SK-N-DZ (cell line): Measurements from ENCODE around the gene GGT5.
"Not testable (repeated sequence)": the region's sequence is repeated elsewhere in the genome, so short reads cannot be mapped to it uniquely, and the experiment has no call there.

Experiments
- DNase-seq: peaks from one replicate; pipeline ENCODE4 v3.0.0-alpha.2; 2015; ENCODE audit warnings: low spot score

The GGT5 gene

DNA sequence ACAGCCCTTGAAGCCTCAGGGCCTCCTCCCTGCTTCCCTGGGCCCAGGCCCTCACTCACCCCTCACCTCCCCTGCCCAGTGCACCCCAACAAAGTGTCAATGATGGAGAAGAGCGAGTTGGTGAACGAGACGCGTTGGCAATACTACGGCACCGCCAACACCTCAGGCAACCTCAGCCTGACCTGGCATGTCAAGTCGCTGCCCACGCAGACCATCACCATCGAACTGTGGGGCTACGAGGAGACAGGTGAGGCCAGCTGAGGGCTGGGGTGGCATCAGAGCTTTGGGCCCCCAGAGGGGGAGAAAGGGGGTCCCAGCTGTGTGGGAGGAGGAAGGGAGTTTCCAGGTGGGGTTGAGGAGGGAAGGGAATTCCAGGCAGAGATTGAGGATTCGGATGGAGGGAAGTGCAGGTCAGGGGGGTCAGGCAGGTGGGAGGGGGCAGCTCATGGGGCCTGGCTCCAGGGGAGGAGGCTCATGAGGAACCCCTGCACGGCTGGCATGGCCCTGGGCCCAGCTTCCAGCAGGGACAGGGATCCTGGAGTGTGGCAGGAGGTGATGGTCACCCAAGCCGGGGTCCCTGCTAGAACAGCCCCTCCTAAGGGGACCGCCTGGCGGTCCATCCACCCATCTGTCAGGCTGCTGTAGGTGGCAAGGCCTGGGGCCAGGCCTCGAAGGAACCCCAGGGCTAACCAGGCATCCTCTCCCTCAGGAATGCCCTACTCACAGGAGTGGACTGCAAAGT is 60.7 kb downstream of the GGT5 start:
- DNase-seq: no peak

DNA sequence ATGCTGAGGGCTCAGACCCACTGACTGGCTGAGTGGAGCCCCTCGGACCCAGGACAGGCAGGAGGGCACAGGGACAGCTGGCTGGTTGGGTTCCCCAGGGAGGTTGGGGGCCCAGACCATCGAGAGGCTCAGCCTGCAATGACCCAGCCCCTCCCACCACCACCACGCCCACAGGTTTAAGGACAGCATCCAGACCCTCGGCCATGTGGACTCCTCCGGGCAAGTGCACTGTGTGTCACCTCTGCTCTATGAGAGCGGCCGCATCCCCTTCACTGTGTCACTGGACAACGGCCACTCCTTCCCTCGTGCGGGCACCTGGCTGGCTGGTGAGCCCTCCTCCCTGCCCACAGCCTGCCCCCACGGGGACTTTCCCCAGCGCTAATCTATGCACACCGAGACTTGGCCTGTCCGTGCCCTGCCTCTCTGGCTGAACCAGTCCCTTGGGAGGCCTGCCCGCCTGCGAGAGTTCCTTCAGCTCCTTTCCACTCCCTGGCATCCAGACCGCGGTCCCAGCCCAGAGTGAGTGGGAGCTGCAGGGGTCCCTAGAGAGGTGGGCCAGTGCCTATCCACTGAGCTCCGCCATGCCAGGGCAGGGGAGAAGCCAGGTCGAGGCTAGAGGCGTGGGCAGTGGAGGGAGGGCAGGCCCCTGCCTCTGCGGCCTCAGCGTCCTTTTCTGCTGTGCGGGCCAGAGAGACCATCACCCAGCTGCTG is 61.4 kb downstream of the GGT5 start:
- no peak for DNase-seq

DNA sequence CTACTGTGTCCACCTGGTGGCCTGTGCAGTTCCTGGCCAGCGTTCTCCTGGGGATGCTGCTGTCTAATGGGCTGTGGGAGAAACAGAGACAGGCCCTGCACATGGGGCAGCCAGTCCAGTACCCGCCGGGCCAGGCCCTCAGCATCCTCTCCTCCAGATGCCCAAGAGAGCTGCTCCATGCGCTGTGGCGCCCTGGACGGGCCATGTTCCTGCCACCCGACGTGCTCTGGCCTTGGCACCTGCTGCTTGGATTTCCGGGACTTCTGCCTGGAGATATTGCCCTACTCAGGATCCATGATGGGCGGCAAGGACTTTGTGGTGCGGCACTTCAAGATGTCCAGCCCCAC is 62.0 kb downstream of the GGT5 start:
- DNase-seq: not testable (repeated sequence)

DNA sequence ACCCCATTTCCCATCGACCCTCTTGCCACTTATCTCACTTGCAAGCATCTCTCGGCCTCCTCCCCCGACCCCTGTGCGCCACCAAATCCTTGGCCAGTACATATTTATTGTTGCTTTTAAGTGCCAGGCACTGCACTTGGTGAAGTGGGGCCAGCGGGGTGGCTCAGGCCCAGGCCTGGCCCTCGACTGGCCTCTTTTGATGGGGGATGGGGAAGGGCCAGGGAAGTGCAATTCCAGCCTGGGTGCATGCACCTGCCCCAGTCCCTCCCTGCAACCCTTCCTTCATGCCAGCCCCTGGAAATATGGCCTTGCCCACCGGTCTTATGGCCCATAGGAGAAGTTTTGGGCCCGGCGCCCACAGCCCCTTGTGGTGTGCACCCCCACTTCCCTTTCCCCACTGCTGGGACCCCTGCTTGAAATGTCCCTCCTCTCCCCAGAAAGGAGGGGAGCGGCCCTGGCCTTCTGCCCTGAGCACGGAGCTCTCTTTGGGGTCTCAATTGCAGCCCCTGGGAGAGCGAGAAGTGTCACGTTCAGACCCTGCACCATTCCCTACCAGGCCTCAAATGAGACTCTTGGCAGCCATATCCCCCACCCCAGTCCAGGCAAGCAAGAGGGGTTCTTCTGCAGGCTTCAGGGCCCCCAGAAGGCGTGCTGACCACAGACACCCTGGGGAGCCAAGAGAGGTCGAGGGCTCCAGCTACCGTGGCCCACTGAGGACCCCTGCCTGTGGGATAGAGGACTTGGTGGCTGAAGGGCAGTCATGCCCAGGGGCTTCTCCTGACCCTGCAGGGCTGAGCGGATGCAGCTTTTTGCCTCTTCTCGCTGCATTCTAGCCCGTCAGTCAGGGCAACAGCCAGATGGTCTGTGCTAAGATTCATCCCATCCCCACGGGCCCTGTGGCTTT is 62.6 kb downstream of the GGT5 start:
- peak; percentile 45 for DNase-seq

DNA sequence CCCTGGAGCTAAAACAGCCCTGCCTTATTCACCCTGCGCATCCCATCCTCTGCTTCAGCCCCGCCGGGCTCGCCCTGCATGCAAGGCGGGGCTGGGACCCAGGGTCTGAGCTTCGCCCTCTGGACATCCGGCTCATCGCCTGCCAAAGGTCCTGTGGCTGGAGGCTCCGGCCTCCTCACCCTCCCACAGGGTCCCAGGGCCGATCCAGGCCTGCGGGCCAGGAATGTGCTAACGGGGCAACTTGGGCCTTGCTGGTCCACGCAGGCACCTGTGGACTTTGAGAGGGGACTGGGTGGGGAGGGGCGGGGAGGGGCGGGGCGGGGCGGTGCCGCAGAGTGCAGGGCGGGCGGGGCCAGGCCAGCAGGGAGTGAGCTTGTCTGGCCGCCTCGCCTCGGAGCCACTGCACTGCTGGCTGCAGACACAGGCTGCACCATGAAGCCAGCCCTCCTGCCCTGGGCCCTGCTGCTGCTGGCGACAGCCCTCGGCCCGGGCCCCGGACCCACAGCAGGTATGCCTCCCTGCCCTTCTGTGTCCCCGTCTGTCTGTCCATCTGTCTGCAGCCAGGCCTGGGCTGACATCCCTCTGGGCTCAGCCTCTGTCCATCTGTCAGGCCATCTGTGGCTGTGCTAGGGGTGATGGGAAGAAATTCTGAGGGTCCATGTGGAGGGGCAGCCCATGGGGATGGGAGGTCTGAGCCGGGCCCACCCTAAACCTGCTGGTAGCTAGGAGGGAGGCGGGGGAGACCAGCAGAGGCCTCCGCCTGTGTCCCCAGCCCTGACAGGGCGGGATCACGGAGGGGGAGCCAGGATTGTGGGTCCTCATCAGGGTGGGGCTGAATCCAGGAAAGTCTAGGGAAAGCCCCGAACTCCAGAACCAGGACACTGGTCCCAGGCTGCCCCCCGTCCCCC is 63.5 kb downstream of the GGT5 start, which contains the start of gene SUSD2:
TSS of gene SUSD2 (plus strand) at position 400 of the 908 bp plus-strand sequence. CDS start at position 433, 33 bp downstream.
- DNase-seq: peak; percentile 42

DNA sequence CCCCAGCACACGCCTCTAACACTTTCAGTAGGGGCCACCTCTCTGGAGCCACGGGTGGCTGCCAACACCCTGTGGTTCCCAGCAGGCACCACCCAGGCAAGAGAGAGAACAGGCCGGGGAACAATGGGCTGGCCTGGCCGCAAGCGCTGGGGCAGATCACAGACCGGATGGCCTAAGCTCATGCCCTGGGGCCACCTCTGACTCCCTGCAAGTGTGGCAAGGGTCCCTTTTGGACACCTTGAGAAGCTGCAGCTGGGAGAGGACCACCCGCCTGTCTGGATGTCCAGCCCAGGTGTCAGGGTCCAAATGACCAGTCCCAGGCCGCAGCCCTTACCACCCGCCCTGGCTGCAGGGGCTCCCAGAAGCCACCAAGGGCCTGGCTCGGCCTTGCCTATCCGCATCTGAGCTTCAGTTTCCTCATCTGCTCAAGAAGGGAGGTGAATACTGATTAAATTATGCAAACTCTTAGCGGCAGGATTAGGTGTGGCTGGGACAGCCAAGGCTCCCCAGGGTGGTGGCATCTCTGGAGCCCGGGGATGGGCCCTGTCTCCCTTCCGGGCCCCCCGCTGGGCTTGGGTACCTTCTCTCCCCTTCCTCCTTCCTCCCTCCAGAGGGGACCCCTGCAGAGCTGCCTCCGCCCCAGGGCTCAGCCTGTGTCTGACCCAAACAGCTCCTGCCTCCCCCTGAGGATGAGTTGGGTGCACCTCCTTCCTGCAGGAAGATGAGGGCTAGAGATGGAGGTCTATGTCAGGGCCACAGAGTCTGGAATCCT is 64.4 kb downstream of the GGT5 start:
- no peak for DNase-seq

DNA sequence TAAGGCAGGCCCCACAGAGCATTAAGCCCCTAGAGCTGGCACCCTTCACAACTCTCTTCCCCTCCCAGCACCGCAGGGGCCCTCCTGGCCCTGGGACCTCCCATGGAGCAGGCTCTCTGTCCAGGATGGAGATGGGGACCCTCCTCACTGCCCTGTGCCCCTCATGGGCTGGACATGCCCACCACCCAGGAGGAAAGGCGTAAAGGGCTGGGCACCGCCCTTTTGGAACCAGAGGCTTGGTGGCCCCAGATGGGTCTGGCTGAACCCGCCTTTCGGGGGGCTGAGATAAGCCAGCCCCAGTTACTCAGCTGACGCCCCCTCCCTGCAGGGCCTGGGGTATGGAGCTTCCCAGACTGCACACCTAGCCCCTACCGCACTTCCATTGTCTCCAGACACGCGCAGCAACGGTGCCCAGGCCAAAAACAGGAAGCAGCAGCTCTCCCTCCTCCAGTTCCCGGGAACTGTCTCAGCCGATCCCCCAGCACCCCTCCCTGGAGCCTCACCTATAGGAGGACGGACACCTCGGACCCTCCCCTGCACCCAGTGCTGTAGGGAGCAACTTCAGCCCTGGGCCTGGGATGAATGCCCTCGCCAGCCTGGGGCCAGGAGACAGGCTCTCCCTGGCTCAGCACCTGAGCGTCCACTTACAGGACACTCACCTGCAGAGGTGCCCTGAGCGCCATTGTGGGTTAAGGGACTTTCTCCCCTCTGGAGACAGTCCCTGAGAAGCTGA is 65.2 kb downstream of the GGT5 start:
- no peak for DNase-seq

DNA sequence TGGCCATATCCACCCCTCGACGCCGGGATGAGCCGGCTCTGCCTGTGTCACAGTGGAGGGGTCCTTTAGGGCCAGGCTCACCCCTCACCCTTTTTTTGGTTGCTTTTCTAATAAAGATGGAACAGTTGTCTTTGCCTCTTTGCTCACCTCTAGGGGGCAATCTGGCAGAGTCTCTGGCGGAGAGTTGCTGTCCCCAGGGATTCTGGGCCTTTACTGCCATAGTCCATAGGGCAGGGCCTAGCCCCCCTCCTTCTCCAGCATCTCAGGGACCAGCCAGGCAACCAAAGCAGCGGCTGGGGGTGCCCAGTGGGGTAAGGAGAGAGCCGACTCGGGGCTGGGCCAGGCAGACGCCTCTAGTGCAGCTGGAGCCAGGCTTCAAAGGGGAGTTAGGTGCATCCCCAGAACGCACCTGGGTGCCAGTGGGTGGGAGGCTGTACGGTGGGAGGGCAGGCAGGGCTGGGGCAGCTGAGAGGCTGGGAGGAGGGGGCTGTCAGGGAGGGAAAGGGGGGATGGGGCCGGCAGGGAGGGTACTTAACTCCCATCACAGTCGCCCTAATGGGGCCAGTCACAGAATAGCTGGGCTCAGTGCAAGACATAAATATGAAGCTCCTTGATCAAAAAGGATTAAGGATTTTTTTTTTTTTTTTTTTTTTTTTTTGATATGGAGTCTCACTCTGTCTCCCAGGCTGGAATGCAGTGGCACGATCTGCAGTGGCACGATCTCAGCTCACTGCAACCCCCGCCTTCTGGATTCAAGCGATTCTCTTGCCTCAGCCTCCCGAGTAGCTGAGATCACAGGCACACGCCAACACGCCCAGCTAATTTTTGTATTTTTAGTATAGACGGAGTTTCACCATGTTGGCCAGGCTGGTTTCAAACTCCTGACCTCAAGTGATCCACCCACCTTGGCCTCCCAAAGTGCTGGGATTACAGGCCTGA is 66.1 kb downstream of the GGT5 start:
- DNase-seq: peak; percentile 55

DNA sequence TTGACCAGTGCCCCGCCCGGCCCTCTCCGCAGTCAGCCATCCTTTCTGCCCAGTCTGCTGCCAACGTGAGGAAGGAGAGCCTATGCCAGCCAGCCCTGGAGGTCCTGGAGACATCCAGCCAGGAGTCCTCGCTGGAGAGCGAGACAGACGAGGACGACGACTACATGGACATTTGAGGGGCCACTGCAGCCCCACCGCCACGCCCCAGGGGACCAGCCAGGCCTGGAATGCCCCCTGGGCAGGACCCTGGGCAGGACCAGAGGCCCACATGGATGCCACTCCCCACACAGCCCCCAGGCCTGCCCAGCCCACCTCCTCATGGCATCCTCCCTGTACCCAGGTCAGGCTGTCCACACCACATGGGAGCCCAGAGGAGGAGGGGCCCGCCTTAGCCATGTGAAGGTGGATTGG is 66.9 kb downstream of the GGT5 start:
- DNase-seq: no peak

DNA sequence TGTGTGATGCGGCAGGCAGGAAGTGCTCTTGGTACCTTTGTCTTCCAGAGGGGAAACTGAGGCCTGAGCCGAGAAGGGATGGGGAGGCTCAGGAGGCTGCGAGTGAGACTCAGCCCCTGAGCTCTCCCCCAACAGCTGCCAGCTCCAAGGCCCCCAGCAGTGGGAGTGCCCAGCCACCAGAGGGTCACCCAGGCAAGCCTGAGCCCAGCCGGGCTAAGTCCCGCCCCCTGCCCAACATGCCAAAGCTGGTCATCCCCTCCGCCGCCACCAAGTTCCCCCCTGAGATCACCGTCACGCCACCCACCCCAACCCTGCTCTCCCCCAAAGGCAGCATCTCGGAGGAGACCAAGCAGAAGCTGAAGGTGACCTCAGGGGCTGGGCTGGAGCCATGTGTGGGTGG is 67.4 kb downstream of the GGT5 start:
- no peak for DNase-seq

DNA sequence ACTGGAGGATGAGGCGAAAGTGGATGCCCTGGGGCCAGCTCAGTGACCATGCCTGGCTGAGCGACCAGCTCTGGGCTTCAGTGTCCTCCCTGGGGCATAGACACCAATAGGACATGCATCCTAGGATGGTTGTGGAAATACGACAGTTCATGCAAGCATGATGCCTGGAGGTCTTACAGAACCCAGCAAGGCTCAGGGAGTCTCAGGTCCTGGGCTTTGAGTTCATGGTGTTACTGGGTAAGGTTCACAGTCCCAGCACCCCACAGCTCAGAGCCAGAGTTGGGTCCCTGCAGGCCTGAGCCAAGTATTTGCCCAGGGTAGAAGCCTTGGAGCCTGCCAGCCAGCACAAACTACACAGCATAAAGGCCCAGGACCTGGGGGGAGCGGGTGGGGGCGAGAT is 67.8 kb downstream of the GGT5 start:
- DNase-seq: no peak

DNA sequence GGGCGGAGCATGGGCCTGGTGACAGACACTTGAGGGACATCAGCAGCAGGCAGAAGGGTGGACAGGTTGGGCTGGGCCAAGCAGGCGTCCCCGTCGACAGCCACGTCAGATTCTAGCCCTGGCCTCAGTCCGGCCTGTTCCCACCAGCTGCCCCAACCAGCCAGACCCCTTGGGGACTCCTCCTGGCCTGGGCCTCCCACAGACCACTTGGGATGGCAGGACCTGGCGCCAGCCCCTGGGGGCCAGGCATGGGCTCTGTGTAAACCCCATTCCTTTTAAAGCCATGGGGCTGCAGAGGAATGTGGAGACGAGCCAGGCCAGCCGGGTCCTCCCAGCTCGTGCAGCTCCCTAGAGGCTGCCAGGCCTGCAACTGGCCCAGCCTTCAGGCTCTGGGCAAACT is 68.3 kb downstream of the GGT5 start:
- no peak for DNase-seq

DNA sequence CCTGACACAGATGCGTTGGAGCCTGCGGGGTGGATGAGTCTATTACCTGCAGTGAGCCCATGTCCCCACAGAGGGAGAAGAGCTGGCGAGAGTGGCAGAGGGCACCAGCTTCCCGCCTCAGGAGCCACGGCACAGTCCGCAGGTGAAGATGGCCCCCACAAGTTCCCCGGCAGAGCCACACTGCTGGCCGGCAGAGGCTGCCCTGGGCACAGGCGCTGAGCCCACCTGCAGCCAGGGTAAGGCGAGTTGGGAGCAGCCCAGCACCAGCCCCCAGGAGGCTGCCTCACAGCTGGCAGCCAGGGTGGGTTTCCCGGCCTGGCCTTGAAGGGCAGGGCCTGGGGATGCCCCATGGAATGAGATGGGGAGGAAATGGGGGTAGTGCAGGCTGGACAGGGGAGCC is 68.8 kb downstream of the GGT5 start:
- DNase-seq: no peak

DNA sequence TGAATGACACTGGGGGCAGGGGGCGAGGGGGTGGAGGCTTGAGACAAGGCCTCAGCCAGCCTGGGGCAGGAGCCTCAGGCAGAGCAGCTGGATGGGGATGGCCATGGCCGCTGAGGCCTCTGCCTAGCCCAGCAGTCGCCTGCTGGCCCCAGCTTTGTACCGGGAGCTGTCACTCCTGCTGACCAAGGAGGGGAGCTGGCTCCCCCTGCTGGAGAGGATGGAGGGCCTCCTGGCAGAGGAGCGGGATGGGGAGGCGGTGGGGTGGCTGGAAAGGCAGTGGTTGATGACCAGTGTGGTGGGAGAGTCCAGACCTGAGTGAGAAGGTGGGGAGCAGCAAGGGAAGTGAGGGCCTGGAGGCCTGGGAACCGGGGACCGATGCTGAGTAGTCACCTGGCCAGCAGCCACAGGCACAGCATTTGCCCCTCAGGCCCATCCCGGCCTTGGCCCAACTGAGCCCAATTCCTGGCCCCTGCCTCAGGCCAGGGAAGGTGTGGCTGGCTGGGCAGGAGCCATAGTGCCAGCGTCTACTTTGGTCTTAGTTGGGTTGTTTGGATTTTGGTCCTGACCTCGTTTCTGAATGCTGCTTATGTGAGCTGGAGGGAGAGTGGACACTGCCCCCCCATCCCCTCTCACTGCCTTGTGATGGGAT is 69.6 kb downstream of the GGT5 start:
- DNase-seq: peak; percentile 73

DNA sequence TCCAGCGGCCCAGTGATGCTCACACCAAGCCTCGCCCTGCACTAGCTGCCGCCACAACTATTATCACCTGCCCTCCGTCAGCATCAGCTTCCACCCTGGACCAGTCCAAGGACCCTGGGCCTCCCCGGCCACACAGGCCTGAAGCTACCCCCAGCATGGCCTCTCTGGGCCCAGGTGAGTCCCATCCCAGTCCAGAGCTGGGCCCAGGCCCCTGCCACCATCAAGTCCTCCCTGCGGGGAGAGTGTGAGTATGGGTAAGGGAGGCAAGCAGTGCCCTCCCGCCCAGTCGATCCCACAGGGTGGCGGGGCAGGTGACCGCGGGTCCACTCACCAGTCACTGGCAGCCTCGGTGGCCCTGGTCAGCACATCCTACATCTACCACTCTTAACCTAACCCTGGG is 73.1 kb downstream of the GGT5 start:
- no peak for DNase-seq

DNA sequence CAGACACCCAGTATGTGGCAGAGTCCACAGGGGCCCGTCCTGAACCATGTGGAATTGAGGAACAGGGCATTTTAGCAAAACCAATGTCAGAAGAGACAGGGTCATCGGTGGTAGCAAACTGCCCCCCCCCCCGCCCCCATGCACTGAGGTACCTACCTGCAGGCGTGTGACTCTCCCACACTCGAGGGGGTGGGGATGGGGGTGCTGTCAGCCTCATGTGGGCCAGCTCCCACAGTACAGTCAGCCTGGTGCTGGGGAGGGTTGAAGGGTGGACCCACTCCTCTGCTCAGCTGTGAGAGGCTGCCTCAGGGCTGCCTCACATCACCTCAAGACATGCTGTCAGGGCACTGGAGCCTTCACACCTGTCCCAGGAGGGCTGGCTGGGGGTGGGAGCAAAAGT is 74.2 kb downstream of the GGT5 start:
- no peak for DNase-seq

DNA sequence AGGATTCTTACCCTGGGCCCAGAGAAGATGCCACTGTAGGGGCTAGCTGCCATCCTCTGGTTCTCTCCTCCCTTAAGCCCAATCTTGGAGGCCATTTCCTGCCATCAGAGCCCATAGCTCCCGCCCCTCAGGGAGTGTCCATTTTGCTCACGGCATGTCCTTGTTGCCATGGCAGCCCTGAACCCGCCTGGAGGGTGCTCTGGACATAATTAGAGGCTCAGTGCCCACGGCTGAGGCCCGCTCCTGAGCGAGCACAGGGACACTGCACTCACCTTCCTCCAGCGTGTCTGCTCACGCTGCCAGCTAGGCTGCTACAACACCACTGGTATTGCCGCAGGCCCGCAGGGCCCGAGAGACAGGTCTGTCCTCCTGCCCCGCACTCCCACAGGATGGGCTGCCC is 74.7 kb downstream of the GGT5 start:
- no peak for DNase-seq
